A549 treated with Mapracorat at 1 μM for 4 hours (cell line): ENCODE results near the gene TMPRSS13. TPM values are rescaled to one million over a fixed set of nuclear protein-coding genes. Genes with fewer than 3 reads are reported as not detected.

Experiments used
- total RNA-seq: library from RNA; stranded (reverse); fragments of 200-300 nt; extraction: Qiagen RNA extraction; gene quantifications from 5 replicates; pipeline ENCODE4 v1.2.3, GENCODE V29; 2022

Gene TMPRSS13
- not detected in 5 replicates for total RNA-seq

DNA sequence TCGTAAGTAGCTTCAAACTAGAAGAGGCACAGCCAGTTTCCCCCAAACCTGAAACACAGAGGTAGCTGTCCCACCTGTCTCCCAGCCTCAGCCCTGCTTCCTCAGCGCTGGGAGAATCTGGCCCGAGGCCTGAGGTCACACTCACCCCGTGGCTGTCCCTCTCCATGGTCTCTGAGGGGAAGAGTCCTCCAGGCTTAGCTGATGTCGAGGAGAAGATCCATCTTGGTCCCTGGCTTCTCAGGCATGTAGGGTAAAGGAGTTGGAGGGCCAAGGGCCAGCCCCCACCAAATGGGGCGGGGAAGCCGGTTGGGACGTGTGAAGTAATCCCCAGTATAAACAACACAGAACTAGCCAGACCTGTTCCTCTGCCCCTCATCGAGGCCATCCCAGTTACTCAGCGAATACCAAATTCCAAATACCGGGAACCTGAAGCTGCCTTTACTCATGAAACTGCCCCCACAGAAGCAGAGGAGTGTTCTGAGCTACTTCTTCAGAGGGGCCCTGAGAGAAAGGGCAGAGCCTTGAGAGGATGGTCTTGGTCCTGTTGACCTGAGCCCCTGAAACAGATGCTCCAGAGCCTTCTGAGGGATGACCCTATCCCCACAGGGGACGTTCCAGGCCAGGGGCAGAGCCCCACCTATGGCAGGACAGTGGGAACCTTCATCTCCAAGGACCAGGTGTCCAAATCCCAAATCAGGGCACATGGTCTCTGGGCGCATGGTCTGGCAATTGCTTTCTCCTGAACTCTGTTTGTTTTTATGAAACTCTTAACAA lies at the start of gene TMPRSS13:
Gene TMPRSS13 (minus strand): TSS at position 261 of the 774 bp plus-strand sequence. CDS start 95 bp downstream, at position 166.

DNA sequence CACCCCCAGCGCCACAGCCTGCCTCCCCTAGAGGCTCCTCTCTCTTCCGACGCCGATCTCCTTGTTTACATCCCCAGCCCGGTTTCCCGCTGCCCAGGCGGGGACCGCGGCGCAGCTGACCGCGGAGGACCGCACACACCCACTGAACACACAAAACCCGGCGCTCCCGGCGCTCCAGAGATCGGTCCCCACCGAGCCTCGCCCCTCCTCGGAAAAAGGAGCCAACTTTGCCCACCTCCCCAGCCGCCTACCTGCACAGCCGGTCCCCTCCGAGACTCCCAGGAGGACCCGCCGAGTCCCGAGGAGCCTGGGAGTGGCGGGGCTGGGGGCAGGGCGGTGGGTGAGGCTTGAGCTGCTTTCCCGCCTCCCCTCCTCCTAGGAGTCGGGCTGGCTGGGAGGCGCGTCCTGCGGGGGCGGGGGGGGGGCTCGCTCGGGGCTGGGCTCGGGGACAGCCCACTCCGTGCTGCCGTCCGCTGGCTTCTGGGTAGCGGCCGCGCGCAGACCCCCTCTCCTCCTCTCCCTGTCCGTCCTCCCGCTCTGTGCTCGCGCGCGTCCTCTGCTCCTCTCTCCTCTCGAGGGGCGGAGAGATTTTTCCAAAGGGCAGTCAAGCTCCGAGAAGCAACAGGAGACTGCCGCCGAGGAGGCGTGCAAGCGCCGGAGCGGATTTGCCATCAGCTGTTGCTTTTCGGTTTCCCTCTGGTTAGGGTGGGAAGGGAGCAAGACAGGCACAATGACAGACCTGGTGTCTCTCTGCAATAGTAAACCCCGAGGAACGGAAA lies 52.7 kb downstream of the TMPRSS13 start, which contains the start of gene FXYD6:
Gene FXYD6 (minus strand): TSS at position 318 of the 779 bp plus-strand sequence. CDS start 33,882 bp downstream, outside the sequence.

Other genes with a start within 250 kb of the TMPRSS13 start
- gene DSCAML1, start 132.2 kb downstream of the TMPRSS13 start, total RNA-seq, result 0.24 to 0.60 TPM (median 0.37 TPM) in 5 replicates
- 16.9 to 21.9 TPM (median 17.2 TPM) in 5 replicates for gene FXYD2, start 104.7 kb downstream of the TMPRSS13 start, total RNA-seq
- 0.19 to 0.51 TPM (median 0.24 TPM) in 5 replicates for gene FXYD6, start 52.7 kb downstream of the TMPRSS13 start, total RNA-seq
- gene IL10RA, start 57.0 kb upstream of the TMPRSS13 start, total RNA-seq, result 0.06 to 0.21 TPM (median 0.06 TPM) in 3 of 5 replicates, not detected in the others
- 0.70 TPM in 1 of 5 replicates, not detected in the others for gene TMPRSS4, start 147.7 kb upstream of the TMPRSS13 start, total RNA-seq
- 0.04 TPM in 1 of 5 replicates, not detected in the others for gene SMIM35, start 157.6 kb upstream of the TMPRSS13 start, total RNA-seq
- 0.02 to 0.05 TPM (median 0.03 TPM) in 3 of 5 replicates, not detected in the others for gene SCN4B, start 223.4 kb upstream of the TMPRSS13 start, total RNA-seq
- gene SCN2B, start 247.2 kb upstream of the TMPRSS13 start, total RNA-seq, result not detected in 5 replicates